22Rv1 (cell line): ENCODE data around the gene USP11.

Experiments
- CTCF ChIP-seq: fragments of 450-650 bp; IDR thresholded peaks from 2 replicates; pipeline ENCODE4 v1.5.1; 2017; ENCODE audit warnings: mild to moderate bottlenecking
- ZFX ChIP-seq: fragments of 450-650 bp; IDR thresholded peaks from 2 replicates; pipeline ENCODE4 v1.6.1; 2017; ENCODE audit warnings: antibody characterized with exemption, borderline replicate concordance

GRCh38 chrX:47185241-47185640, 47.6 kb upstream of the USP11 start:
- TF ChIP-seq ZFX (no peak), CTCF (no peak)
